Psoas muscle (tissue), 8 donors: ENCODE results near the gene AK2. TPM values are rescaled to one million over a fixed set of nuclear protein-coding genes. Genes with fewer than 3 reads are reported as not detected.
A peak's percentile ranks its signal among the peaks of the same experiment; 100 is the strongest.
"Not testable (repeated sequence)": the region's sequence is repeated elsewhere in the genome, so short reads cannot be mapped to it uniquely, and the experiment has no call there.

Source experiments
- ATAC-seq, 4 donors: fragments of 200-7000 bp; cut with Tn5 transposase; one replicate each; pipeline ENCODE4 v1.9.1; 2020; ENCODE audit warnings: moderate library complexity in 3 of 4, mild to moderate bottlenecking in 2 of 4
- DNase-seq, 2 donors: peaks; one replicate each; pipeline ENCODE4 v3.0.0-alpha.2; 2020
- H3K27ac ChIP-seq: fragments of 200-600 bp; one replicate; pipeline ENCODE4 v1.8.0; 2022
- H3K27me3 ChIP-seq, 3 donors: fragments of 200-600 bp in 1 of 3; one replicate each; pipeline versions ENCODE4 v1.6.1 to v1.8.0; 2013 to 2022; ENCODE audit warnings: low read length in 2 of 3, mild to moderate bottlenecking in 2 of 3, moderate library complexity in 1 of 3; ENCODE audit not compliant: insufficient read depth in 3 of 3
- H3K36me3 ChIP-seq, 2 donors: fragments of 200-600 bp in 1 of 2; one replicate each; pipeline versions ENCODE4 v1.6.1 to v1.8.0; 2013 to 2022; ENCODE audit warnings: low read depth in 1 of 2, mild to moderate bottlenecking in 1 of 2, moderate library complexity in 1 of 2; ENCODE audit not compliant: insufficient read depth in 1 of 2
- H3K4me1 ChIP-seq: fragments of 200-600 bp; one replicate; pipeline ENCODE4 v1.8.0; 2022
- H3K4me3 ChIP-seq: fragments of 200-600 bp; one replicate; pipeline ENCODE4 v1.8.0; 2022; ENCODE audit warnings: mild to moderate bottlenecking
- H3K9me3 ChIP-seq: fragments of 200-600 bp; one replicate; pipeline ENCODE4 v1.8.0; 2022
- CTCF ChIP-seq: fragments of 200-600 bp; IDR thresholded peaks from one replicate; pipeline ENCODE4 v1.8.0; 2022; ENCODE audit warnings: antibody characterized with exemption
- WGBS, 3 donors: extraction: QIAGEN DNeasy Blood & Tissue Kit; methylation state at CpG; one replicate each; pipeline versions ENCODE4 v1.1.6 to v1.1.7; 2013; 5-methylcytosine and 5-hydroxymethylcytosine counted together
- intact Hi-C, 2 donors: fragments of 100-400 bp; cut with DNase I; formaldehyde crosslinking; loops; one replicate each; pipeline versions ENCODE4 v1.11.0 to v1.14.2; 2022
- polyA plus RNA-seq, 3 donors: library from polyadenylated mRNA; stranded (reverse); fragments of 200-250 nt; gene quantifications; one replicate each; pipeline ENCODE4 v1.2.3, GENCODE V29; 2013
- total RNA-seq, 4 donors: library from RNA; stranded (reverse); fragmentation: NEBNext Ultra II Directional in 2 of 4; extraction: Animal tissue kit (Norgen Biotek cat#: 25700) in 2 of 4; gene quantifications; one replicate each; pipeline versions ENCODE4 v1.2.1 to v1.2.4, GENCODE V29; 2021 to 2023
- donor health status: healthy with polysubstance abuse.
- donor health status: DM: no; HTN: no; CAD: no; lungs with moderate emphysema.
- donor health status: Bipolar disorder and iron deficiency.
- donor health status: healthy.
- donor health status: DM: yes; HTN: yes; CAD: no.
- donor health status: DM: no; HTN: no; CAD: no.
- donor health status: DM: no; HTN: no; CAD: no.
- donor health status: DM: yes; HTN: yes; CAD: no.

AK2 gene
- total and polyA plus RNA-seq, 7 donors = 108 to 270 (median 152) TPM

DNA sequence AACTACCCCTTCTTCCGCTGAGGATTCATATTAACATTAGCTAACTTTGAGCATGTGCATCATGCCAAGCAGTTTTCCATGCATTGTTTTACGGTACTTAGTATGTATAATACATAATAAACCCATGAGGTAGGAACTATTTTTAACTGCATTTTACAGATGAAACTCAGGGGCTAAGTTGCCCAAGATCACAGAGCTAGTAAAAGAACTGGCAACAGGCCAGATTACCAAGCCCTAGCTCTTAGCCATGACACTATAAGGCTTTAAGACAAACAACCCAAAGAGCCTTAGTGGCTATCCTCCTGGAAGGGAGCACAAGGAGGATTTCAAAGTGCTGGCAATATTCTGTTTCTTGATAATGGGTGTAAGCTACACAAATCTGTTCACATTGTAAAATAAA, 6.1 kb downstream of the AK2 start:
- intact Hi-C loops = no loop called here
- no peak for TF ChIP-seq CTCF

GRCh38 chr1:33029921-33030320, 6.8 kb downstream of the AK2 start:
- peak overlapping the region; percentile 71 for H3K27ac ChIP-seq
- H3K9me3 ChIP-seq = no peaks in the 10 kb centered on the region
- intact Hi-C loops = no loop called here
- no peak overlapping the region for H3K4me3 ChIP-seq
- peaks cover 78% of the 10 kb centered on the region for H3K4me1 ChIP-seq
- no peak for TF ChIP-seq CTCF
- no peaks in the 10 kb centered on the region for H3K27me3 ChIP-seq
- DNase-seq (no peak), ATAC-seq (no peak)
- 70 to 86% (median 77%) methylated on average over 5 of the region's 5 CpGs for whole genome bisulfite sequencing, 3 donors
- H3K36me3 ChIP-seq = peaks cover 5 to 32% of the 10 kb centered on the region in 2 donors

More for the DNA sequence above, 6.1 kb downstream of the AK2 start:
- DNase-seq (no peak), ATAC-seq (peak; percentile 54 to 82 (median 74))
- H3K27ac ChIP-seq = peak overlapping the region; percentile 71
- H3K4me3 ChIP-seq = no peak overlapping the region
- 59 to 66% (median 66%) methylated on average over 2 of the region's 2 CpGs for WGBS, 3 donors
- H3K36me3 ChIP-seq = peaks cover 5 to 31% of the 10 kb centered on the region in 2 donors
- no peaks in the 10 kb centered on the region for H3K9me3 ChIP-seq
- H3K4me1 ChIP-seq = peaks cover 79% of the 10 kb centered on the region
- H3K27me3 ChIP-seq = no peaks in the 10 kb centered on the region

- H3K27ac ChIP-seq = peak overlapping the region; percentile 71
- ATAC-seq = no peak
- no peaks in the 10 kb centered on the region for H3K9me3 ChIP-seq
- peaks cover 82% of the 10 kb centered on the region for H3K4me1 ChIP-seq
- no peak overlapping the region for H3K4me3 ChIP-seq
- H3K27me3 ChIP-seq = no peaks in the 10 kb centered on the region
- 83 to 97% (median 90%) methylated on average over 4 of the region's 4 CpGs for WGBS, 3 donors
- no peak for TF ChIP-seq CTCF
- DNase-seq = no peak
- peaks cover 5 to 30% of the 10 kb centered on the region in 2 donors for H3K36me3 ChIP-seq
- intact Hi-C loops = no loop called here
These were observed 7.5 kb downstream of the AK2 start for GRCh38 chr1:33029209-33029608.

- no peak overlapping the region for H3K4me3 ChIP-seq
- H3K4me1 ChIP-seq = peaks cover 67% of the 10 kb centered on the region
- 86 to 94% (median 91%) methylated on average over 4 of the region's 4 CpGs for WGBS, 3 donors
- intact Hi-C loops = no loop called here
- no peaks in the 10 kb centered on the region for H3K27me3 ChIP-seq
- H3K36me3 ChIP-seq = peaks cover 6 to 45% of the 10 kb centered on the region in 2 donors
- DNase-seq (no peak), ATAC-seq (no peak)
- H3K9me3 ChIP-seq = no peaks in the 10 kb centered on the region
- no peak for TF ChIP-seq CTCF
- peak overlapping the region; percentile 70 for H3K27ac ChIP-seq
These were observed 10.9 kb downstream of the AK2 start for GRCh38 chr1:33025761-33026160.

DNA sequence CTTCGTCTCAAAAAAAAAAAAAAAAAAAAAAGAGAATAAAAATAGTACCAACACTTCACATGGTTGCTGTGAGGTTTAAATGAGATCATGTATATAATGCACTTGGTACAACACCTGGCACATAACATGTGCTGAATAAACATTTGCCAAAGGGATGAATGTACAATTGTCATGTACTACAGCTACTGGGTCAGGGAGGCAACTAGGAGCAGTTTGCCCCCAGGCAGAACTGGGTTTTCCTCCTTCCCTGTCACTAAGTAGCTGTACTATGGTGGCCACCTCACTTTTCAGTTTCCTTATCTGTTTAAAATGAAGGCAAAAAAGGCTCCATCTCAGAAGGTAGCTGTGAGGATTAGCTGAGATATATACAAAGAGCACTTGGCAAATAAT, 11.5 kb downstream of the AK2 start:
- WGBS, 3 donors = 20 to 44% (median 24%) methylated on average over 1 of the region's 1 CpG
- Histone ChIP-seq H3K36me3 (peaks cover 10 to 51% of the 10 kb centered on the region in 2 donors), H3K27me3 (no peaks in the 10 kb centered on the region), H3K4me3 (no peak overlapping the region), H3K4me1 (peaks cover 62% of the 10 kb centered on the region), H3K27ac (peak overlapping the region; percentile 70), H3K9me3 (no peaks in the 10 kb centered on the region)
- ATAC-seq (peak in 1 of 4 donors; percentile 40), DNase-seq (no peak)
- intact Hi-C loops = no loop called here
- no peak for TF ChIP-seq CTCF

- DNase-seq, H3K9me3 ChIP-seq, intact Hi-C loops, H3K27me3 ChIP-seq, H3K4me3 ChIP-seq: not testable (repeated sequence)
- Histone ChIP-seq H3K36me3 (peaks cover 14 to 57% of the 10 kb centered on the region in 2 donors), H3K27ac (peak overlapping the region; percentile 70), H3K4me1 (peaks cover 56% of the 10 kb centered on the region)
- WGBS, 3 donors = 90 to 94% (median 91%) methylated on average over 6 of the region's 6 CpGs
- peak in 1 of 4 donors; percentile 26 for ATAC-seq
These were observed 12.1 kb downstream of the AK2 start for GRCh38 chr1:33024430-33025179.
